HFF-Myc (cell line): Measurements from ENCODE around the gene TTC9C.

ENCODE experiments used
- DNase-seq: peaks from one replicate; pipeline ENCODE4 v3.0.0-alpha.2; 2011; ENCODE audit warnings: low read depth; ENCODE audit errors: extremely low read depth
- H3K4me3 ChIP-seq: replicated peaks from 2 replicates; pipeline ENCODE4 v1.5.1; 2011; ENCODE audit warnings: low read depth, mild to moderate bottlenecking, control low read depth, low read length
- TF ChIP-seq, protein P1 (sequence below): IDR thresholded peaks from 2 replicates; pipeline ENCODE4 v1.5.1; 2012; ENCODE audit warnings: mild to moderate bottlenecking, low read depth, low read length, control low read depth; ENCODE audit errors: missing control alignments

TTC9C gene, protein sequence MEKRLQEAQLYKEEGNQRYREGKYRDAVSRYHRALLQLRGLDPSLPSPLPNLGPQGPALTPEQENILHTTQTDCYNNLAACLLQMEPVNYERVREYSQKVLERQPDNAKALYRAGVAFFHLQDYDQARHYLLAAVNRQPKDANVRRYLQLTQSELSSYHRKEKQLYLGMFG

DNA sequence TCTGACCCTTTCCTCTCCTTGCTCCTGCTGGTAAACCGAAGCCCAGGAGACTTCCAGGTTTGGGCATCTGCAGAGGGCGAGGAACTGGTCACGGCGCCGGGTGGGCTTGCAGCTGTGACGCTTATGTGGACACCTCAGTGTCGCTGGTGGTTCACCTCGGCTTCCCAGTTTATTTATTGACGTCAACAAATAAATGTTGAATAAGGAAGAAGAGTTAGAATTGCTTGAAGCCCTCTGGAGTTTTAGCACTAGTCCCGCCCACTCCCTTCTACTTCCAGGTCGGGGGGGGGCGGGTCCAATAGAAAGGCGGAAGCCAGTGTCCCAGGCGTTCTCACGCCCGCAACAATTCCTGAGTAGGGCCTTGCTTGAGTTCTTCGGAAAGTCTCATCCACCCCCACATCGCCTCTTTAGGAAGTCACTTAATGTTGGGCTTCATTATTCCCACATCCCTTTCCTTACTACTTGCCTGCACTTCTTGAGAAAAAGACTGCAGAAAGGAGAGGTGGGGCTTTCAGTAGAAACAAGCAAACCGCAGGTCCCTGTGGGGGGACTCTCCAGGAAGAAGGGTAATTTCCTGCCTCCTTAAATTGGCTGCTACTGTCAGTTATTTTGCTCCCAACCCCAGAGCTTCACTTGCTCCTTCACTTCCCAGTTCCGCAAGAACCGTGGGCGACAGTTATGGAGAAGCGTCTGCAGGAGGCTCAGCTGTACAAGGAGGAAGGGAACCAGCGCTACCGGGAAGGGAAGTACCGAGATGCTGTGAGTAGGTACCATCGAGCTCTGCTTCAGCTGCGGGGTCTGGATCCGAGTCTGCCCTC is at the start of gene TTC9C:
Gene TTC9C (plus strand): TSS at position 316 of the 818 bp plus-strand sequence. CDS start 363 bp downstream, at position 679.
- DNase-seq, result peak; percentile 48
- peak within 1 kb of the TSS; percentile 99 for H3K4me3 ChIP-seq
- TF ChIP-seq, protein P1, sequence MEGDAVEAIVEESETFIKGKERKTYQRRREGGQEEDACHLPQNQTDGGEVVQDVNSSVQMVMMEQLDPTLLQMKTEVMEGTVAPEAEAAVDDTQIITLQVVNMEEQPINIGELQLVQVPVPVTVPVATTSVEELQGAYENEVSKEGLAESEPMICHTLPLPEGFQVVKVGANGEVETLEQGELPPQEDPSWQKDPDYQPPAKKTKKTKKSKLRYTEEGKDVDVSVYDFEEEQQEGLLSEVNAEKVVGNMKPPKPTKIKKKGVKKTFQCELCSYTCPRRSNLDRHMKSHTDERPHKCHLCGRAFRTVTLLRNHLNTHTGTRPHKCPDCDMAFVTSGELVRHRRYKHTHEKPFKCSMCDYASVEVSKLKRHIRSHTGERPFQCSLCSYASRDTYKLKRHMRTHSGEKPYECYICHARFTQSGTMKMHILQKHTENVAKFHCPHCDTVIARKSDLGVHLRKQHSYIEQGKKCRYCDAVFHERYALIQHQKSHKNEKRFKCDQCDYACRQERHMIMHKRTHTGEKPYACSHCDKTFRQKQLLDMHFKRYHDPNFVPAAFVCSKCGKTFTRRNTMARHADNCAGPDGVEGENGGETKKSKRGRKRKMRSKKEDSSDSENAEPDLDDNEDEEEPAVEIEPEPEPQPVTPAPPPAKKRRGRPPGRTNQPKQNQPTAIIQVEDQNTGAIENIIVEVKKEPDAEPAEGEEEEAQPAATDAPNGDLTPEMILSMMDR, result no peak

DNA sequence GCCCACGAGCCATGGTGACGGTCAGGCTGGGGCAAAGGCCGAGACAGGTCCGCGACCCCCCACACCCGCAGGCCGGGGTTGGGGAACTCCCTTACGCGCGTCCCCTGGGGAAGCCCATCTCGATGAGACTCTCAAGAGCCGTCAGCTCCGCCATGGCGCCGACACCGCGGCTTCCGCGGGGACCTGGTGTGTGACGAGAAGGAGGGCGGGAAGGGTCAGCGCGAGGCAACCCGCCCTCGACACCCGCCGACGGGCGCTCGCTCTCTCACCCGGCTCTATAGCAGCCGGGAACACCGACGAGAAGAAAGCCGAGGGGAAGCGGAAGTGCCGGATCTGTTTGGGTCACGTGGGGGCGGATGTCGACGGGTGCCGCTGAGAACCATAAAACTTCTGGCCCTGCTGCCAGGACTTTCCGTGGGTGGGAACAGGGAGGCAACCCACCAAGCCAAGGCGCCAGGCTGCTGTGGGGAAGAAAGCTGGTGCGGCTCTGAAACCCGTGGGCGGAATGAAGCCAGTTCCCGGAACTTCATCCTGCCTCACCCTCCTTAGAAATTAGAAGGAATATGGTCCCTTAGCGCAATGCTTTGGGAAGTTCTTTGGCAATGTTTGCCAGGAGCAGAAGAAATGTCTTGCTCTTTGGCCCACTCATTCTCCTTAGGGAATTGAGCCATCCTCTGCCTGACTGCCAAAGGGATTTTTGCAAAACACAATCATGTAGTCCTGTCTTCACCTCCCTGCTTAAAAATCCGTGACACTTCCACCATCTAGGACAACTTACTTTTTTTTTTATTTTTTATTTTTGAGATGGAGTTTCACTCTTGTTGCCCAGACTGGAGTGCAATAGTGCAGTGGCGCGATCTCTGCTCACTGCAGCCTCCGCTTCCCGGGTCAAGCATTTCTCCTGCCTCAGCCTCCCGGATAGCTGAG is 49.3 kb upstream of the TTC9C start, which contains the start of gene UBXN1:
Gene UBXN1 (minus strand): TSS at position 304 of the 927 bp plus-strand sequence. CDS start 150 bp downstream, at position 154.
- TF ChIP-seq, protein P1, result no peak
- peak; percentile 72 for DNase-seq
- H3K4me3 ChIP-seq, result peak within 1 kb of the TSS; percentile 76

DNA sequence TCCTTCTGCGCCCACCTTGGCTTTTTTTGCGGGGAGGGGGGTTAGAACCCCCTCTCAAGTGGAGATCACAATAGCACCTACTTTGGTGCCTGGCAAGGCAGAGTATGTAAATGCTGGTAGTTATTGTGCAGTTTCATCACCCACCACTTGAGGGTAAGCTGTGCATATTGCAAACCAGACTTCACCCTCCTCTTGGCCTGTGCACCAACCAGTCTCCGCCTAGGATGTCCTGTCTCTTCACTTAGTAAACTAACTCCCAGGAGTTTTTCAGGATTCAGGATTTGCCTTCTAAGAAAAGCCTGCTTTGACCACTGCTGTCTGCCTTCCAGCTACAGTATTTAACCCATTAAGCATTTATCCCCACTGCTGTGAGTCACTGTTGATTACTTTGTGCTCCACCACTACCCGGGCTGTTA is 47.5 kb upstream of the TTC9C start:
- DNase-seq, result peak; percentile 76
- no peak overlapping the region for H3K4me3 ChIP-seq
- TF ChIP-seq, protein P1, result peak; percentile 62

DNA sequence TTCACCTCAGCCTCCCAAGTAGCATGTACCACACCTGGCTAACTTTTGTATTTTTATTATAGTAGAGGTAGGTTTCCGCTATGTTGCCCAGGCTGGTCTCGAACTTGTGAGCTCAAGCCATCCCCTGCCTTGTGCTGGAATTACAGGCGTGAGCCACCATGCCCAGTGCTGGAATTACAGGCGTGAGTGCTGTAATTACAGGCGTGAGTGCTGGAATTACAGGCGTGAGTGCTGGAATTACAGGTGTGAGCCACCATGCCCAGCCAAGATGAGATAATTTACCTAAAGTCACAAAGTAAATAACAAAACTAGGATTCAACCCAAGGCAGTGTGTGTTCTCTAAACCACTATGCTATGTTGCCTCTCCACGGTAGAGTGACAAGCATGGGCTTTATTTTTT is 45.8 kb upstream of the TTC9C start:
- TF ChIP-seq, protein P1, result no peak
- no peak overlapping the region for H3K4me3 ChIP-seq
- no peak for DNase-seq

DNA sequence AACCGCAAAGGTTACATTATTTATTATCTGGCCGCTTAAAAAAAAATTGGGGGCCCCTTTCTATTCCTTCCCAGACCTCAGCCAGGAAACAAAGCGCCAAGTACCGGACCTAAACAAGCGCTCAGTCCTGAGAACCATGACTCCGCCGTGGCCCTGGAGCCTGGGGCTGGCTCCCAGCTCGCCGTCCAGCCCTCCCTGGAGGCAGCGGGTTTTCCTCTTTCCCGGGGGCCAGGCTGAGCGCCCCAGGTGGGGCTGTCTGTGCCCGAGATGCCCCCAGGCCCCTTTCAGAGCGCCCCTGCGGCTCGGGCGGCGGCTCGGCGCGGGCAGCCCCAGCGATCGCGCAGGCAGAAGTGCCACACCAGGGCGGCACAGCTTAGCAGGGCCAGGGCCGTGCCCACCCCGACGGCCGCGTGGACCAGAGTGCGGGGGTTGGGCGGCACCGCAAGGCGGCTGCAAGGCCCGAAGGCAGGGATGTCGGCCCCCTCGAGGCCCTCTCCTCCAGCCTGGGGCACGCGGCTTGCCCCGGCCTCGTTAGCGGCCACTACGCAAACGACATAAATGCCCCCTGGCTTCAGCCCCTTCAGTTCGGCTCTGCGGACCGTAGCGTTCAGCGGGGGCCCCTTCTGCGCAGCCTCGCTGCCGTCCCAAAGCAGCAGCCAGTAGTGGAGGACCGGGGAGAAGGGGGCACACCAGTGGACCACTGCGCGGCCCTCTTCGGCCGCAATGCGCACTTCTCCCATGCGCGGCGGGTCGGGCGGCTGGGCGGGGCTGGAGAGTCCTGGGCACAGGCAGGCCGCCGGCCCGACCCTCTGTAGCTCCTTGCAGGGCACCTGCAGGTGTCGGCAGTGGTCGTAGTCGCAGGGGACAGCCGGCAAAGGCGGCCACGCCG is 40.5 kb upstream of the TTC9C start:
- TF ChIP-seq, protein P1, result no peak
- DNase-seq, result no peak

More for the DNA sequence above, 40.5 kb upstream of the TTC9C start:
- peak overlapping the region; percentile 38 for H3K4me3 ChIP-seq
